ENCODE measurements around the gene CYP26B1.

GRCh38 chr2:72090271-72090720 lies 57.4 kb downstream of the CYP26B1 start:
- no peak for TF ChIP-seq CTCF (IDR thresholded peaks at IDR 0.05)
- no peak for TF ChIP-seq POLR2AphosphoS5 (IDR thresholded peaks at IDR 0.05)
- no peak for TF ChIP-seq POLR2A (IDR thresholded peaks at IDR 0.05)

All from prostate gland (tissue), 2 donors.